Keratinocyte (primary cell): ENCODE results near the gene LHX4. TPM values are rescaled to one million over a fixed set of nuclear protein-coding genes. Genes with fewer than 3 reads are reported as not detected.

Experiments used
- DNase-seq: peaks from one replicate; pipeline ENCODE4 v3.0.0-alpha.2; 2011; ENCODE audit warnings: low read depth, missing footprints, low spot score
- FAIRE-seq: peaks from 2 replicates; lab custom pipeline; 2011; peaks lifted over from hg19 to GRCh38; lab: Jason Lieb, UNC
- H2AFZ ChIP-seq: 2 replicates; pipeline ENCODE4 v1.6.0; 2012; ENCODE audit warnings: low read length, control low read depth, inconsistent platforms; ENCODE audit not compliant: control insufficient read depth
- H3K27ac ChIP-seq: 2 replicates; pipeline ENCODE4 v1.5.1; 2011; ENCODE audit warnings: low read length; ENCODE audit not compliant: control insufficient read depth, insufficient read depth
- H3K27me3 ChIP-seq: 3 replicates; pipeline ENCODE4 v1.6.0; 2011; ENCODE audit warnings: low read length; ENCODE audit not compliant: control insufficient read depth, insufficient read depth; ENCODE audit errors: extremely low read depth
- H3K36me3 ChIP-seq, 2 experiments: 2 replicates in 1 of 2; 3 replicates in 1 of 2; pipeline ENCODE4 v1.5.1; 2011; ENCODE audit warnings: low read length in 2 of 2, mild to moderate bottlenecking in 1 of 2; ENCODE audit not compliant: control insufficient read depth in 2 of 2, insufficient read depth in 2 of 2; ENCODE audit errors: extremely low read depth in 1 of 2
- H3K4me1 ChIP-seq: 3 replicates; pipeline ENCODE4 v1.5.1; 2011; ENCODE audit warnings: low read length; ENCODE audit not compliant: control insufficient read depth, insufficient read depth; ENCODE audit errors: extremely low read depth
- H3K4me2 ChIP-seq: 3 replicates; pipeline ENCODE4 v1.6.0; 2011; ENCODE audit warnings: low read depth, low read length; ENCODE audit not compliant: control insufficient read depth, insufficient read depth; ENCODE audit errors: extremely low read depth
- H3K4me3 ChIP-seq, 3 experiments: fragments of 200-600 bp in 1 of 3; sonication (generic) in 1 of 3; 2 replicates in 2 of 3; 3 replicates in 1 of 3; pipeline ENCODE4 v1.5.1; 2011 to 2016; ENCODE audit warnings: low read length in 3 of 3, mild to moderate bottlenecking in 3 of 3, control low read depth in 2 of 3, inconsistent platforms in 1 of 3, low read depth in 1 of 3, mixed read lengths in 1 of 3, mixed run types in 1 of 3, moderate library complexity in 1 of 3; ENCODE audit not compliant: control insufficient read depth in 2 of 3, insufficient read depth in 2 of 3; ENCODE audit errors: extremely low read depth in 1 of 3
- H3K79me2 ChIP-seq: 2 replicates; pipeline ENCODE4 v1.6.0; 2012; ENCODE audit warnings: low read length; ENCODE audit not compliant: control insufficient read depth, insufficient read depth
- H3K9ac ChIP-seq: 3 replicates; pipeline ENCODE4 v1.6.0; 2011; ENCODE audit warnings: low read length; ENCODE audit not compliant: control insufficient read depth, insufficient read depth; ENCODE audit errors: extremely low read depth
- H3K9me1 ChIP-seq: 3 replicates; pipeline ENCODE4 v1.6.0; 2011; ENCODE audit warnings: low read length; ENCODE audit not compliant: control insufficient read depth, insufficient read depth; ENCODE audit errors: extremely low read depth
- H3K9me3 ChIP-seq: 2 replicates; pipeline ENCODE4 v1.5.1; 2012; ENCODE audit warnings: low read depth, low read length; ENCODE audit not compliant: control insufficient read depth
- H4K20me1 ChIP-seq: 3 replicates; pipeline ENCODE4 v1.6.0; 2011; ENCODE audit warnings: low read length; ENCODE audit not compliant: control insufficient read depth, insufficient read depth; ENCODE audit errors: extremely low read depth
- CTCF ChIP-seq, 3 experiments: IDR thresholded peaks in 1 of 3; conservative IDR thresholded peaks in 1 of 3; optimal IDR thresholded peaks in 1 of 3; 2 replicates in 2 of 3; 3 replicates in 1 of 3; pipeline versions ENCODE3 to v1.5.1; 2011; ENCODE audit warnings: low read length in 3 of 3, mild to moderate bottlenecking in 3 of 3, moderate library complexity in 2 of 3, control low read depth in 1 of 3, inconsistent platforms in 1 of 3; ENCODE audit not compliant: insufficient read depth in 2 of 3; ENCODE audit errors: extremely low read depth in 1 of 3
- EZH2 ChIP-seq: IDR thresholded peaks from one replicate; pipeline ENCODE4 v1.6.1; 2012; ENCODE audit warnings: inconsistent platforms, mild to moderate bottlenecking, low read length, moderate library complexity
- dilution Hi-C: fragments of 300-500 bp; cut with MboI; formaldehyde crosslinking; loops from one replicate; pipeline ENCODE4 v1.7.0; 2020; ENCODE audit warnings: low sequenced_read_pairs; ENCODE audit not compliant: extremely low pct_ligation_motif_present
- polyA plus RNA-seq, 5 experiments: library from polyadenylated mRNA; depleted of rRNA in 3 of 5; stranded (reverse) in 3 of 5; stranded (forward) in 1 of 5; unstranded in 1 of 5; fragments of >200 nt; gene quantifications; 1 replicate in 1 of 5; 2 replicates in 3 of 5; 3 replicates in 1 of 5; pipeline versions ENCODE4 v1.2.1 to v1.2.3, GENCODE V29; 2011 to 2012; ENCODE audit warnings: missing spikeins in 2 of 5, low read depth in 1 of 5, low replicate concordance in 1 of 5

Gene LHX4
- polyA plus RNA-seq, 1 donor (not counting 4 experiments of a cell fraction or from before 2014, with no cell fraction given): not detected

DNA sequence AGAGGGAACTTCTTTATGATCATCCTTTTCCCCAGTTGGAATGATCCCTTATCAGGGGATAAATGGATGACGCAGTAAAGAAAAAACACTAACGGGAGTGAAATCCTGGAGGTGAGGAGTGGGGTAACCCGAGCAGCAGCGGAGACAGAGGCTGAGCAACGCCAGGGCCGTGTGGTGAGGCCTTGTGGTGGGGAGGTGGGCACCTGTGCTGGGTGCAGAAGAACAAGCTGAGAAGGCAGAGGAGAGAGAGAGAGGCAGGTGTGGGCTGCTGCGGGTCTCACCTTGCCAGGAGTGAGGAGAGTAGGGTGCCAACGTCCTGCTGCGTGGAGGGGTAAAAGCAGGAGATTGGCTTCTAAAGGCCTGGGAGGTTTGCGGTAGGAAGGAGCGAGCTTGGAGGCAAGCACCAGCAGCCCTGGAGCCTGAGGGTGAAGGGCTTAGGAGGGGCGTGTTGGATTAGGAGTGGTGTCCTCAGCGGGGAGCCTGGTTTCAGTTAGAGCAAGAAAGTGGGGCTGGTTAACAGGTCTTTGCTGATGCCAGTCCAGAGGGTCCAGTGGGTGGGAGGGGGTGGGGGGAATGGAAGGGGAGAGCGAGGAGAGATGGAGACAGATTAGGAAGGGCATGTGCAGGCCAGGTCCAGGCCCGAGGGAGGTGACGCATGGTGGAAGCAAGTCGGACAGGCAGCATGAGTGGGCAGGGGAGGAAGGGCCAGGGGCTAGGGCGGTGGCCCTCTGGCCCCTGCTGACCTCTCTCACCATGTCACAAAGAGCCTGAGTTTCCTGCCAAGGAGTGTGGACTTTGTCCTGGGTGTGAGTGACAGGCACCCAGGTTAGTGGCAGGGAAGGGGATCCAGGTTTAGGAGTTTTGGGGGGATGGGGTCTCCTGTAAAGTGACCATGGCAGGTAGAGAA, 36.7 kb upstream of the LHX4 start:
- no peak for FAIRE-seq

GRCh38 chr1:180194048-180194425, 36.0 kb upstream of the LHX4 start:
- Histone ChIP-seq H3K36me3 (peaks cover 21 to 25% of the 10 kb centered on the region in 2 experiments), H3K9me3 (no peaks in the 10 kb centered on the region), H3K9me1 (no peaks in the 10 kb centered on the region), H3K27me3 (no peaks in the 10 kb centered on the region), H2AFZ (no peak overlapping the region), H3K4me1 (peaks cover 3% of the 10 kb centered on the region), H3K9ac (no peak overlapping the region), H3K4me2 (no peak overlapping the region), H4K20me1 (no peaks in the 10 kb centered on the region), H3K27ac (no peak overlapping the region), H3K4me3 (no peak overlapping the region), H3K79me2 (no peaks in the 10 kb centered on the region)
- no peak for TF ChIP-seq EZH2
- no peak for TF ChIP-seq CTCF (optimal IDR thresholded peaks at IDR 0.05 in 1 of 3, IDR thresholded peaks at IDR 0.05 in 1 of 3, conservative IDR thresholded peaks at IDR 0.05 in 1 of 3; ENCODE audit: extremely low read depth in 1 of 3, insufficient read depth in 2 of 3, low read length in 3 of 3)
- dilution Hi-C loops: no loop called here
- DNase-seq: no peak
- FAIRE-seq: no peak

More for the DNA sequence above, 36.7 kb upstream of the LHX4 start:
- no peak overlapping the region for H3K9ac ChIP-seq
- H3K27me3 ChIP-seq: no peaks in the 10 kb centered on the region
- peaks cover 26 to 31% of the 10 kb centered on the region in 2 experiments for H3K36me3 ChIP-seq
- H3K27ac ChIP-seq: no peak overlapping the region
- H4K20me1 ChIP-seq: no peaks in the 10 kb centered on the region
- H3K9me1 ChIP-seq: no peaks in the 10 kb centered on the region
- TF ChIP-seq CTCF (optimal IDR thresholded peaks at IDR 0.05 in 1 of 3, IDR thresholded peaks at IDR 0.05 in 1 of 3, conservative IDR thresholded peaks at IDR 0.05 in 1 of 3; ENCODE audit: extremely low read depth in 1 of 3, insufficient read depth in 2 of 3, low read length in 3 of 3) (no peak), EZH2 (no peak)
- no peaks in the 10 kb centered on the region for H3K79me2 ChIP-seq
- H2AFZ ChIP-seq: no peak overlapping the region
- no peak overlapping the region for H3K4me3 ChIP-seq
- no peak for DNase-seq
- dilution Hi-C loops: no loop called here
- peaks cover 3% of the 10 kb centered on the region for H3K4me1 ChIP-seq
- H3K9me3 ChIP-seq: no peaks in the 10 kb centered on the region
- no peak overlapping the region for H3K4me2 ChIP-seq
